B cell (primary cell): Measurements from ENCODE around the gene PPP1R11. TPM values are rescaled to one million over a fixed set of nuclear protein-coding genes. Genes with fewer than 3 reads are reported as not detected.

Source experiments
- ATAC-seq: fragments of 200-7000 bp; cut with Tn5 transposase; one replicate; pipeline ENCODE4 v1.10.0; 2021; ENCODE audit warnings: low read depth, mild to moderate bottlenecking, moderate number of reproducible peaks, moderate library complexity
- CTCF ChIA-PET: fragments of 350-600 bp; sonication (Branson Sonifier 250); formaldehyde crosslinking; loops from one replicate; lab custom pipeline; 2021; ENCODE audit warnings: antibody characterized with exemption, inconsistent platforms; lab: Charles Lee
- POLR2A ChIA-PET: fragments of 350-600 bp; sonication (Branson Sonifier 250); formaldehyde crosslinking; loops from one replicate; lab custom pipeline; 2021; ENCODE audit warnings: antibody characterized with exemption; lab: Charles Lee
- DNase-seq: peaks from one replicate; pipeline ENCODE4 v3.0.0; 2013
- H2AFZ ChIP-seq: 2 replicates; pipeline ENCODE4 v1.6.1; 2012; ENCODE audit warnings: mild to moderate bottlenecking, low read depth, low read length; ENCODE audit not compliant: insufficient read depth, poor library complexity, severe bottlenecking
- H3K27ac ChIP-seq, 2 donors: 1 replicate in 1 of 2; 2 replicates in 1 of 2; pipeline ENCODE4 v1.5.1; 2012 to 2013; ENCODE audit warnings: low read length in 2 of 2, mild to moderate bottlenecking in 2 of 2, moderate library complexity in 1 of 2
- H3K27me3 ChIP-seq, 4 experiments: fragments of 200-600 bp in 1 of 4; sonication (generic) in 1 of 4; replicated peaks in 1 of 4; 1 replicate in 2 of 4; 2 replicates in 2 of 4; pipeline versions ENCODE4 v1.6.1 to v1.7.0; 2013 to 2016; ENCODE audit warnings: low read length in 3 of 4, mild to moderate bottlenecking in 2 of 4, mixed read lengths in 1 of 4, moderate library complexity in 1 of 4; ENCODE audit not compliant: insufficient read depth in 4 of 4, control insufficient read depth in 3 of 4; ENCODE audit errors: control extremely low read depth in 1 of 4
- H3K36me3 ChIP-seq, 2 experiments: replicated peaks in 1 of 2; 1 replicate in 1 of 2; 2 replicates in 1 of 2; pipeline versions ENCODE4 v1.6.1 to v1.7.1; 2013; ENCODE audit warnings: low read length in 1 of 2; ENCODE audit not compliant: insufficient read depth in 2 of 2, control insufficient read depth in 1 of 2; ENCODE audit errors: control extremely low read depth in 1 of 2, extremely low read depth in 1 of 2
- H3K4me1 ChIP-seq, 2 donors: fragments of 200-600 bp in 1 of 2; sonication (generic) in 1 of 2; 1 replicate in 1 of 2; 2 replicates in 1 of 2; pipeline versions ENCODE4 v1.5.1 to v1.6.1; 2013 to 2017; ENCODE audit warnings: low read length in 2 of 2; ENCODE audit not compliant: control insufficient read depth in 2 of 2, insufficient read depth in 2 of 2
- H3K4me2 ChIP-seq: replicated peaks from 2 replicates; pipeline ENCODE3; 2012; ENCODE audit warnings: mild to moderate bottlenecking, low read depth, low read length; ENCODE audit not compliant: poor library complexity, severe bottlenecking
- H3K4me3 ChIP-seq, 5 experiments: fragments of 200-600 bp in 1 of 5; sonication (generic) in 1 of 5; 1 replicate in 3 of 5; 2 replicates in 2 of 5; pipeline versions ENCODE4 v1.5.1 to v1.7.0; 2011 to 2016; ENCODE audit warnings: low read length in 4 of 5, mild to moderate bottlenecking in 4 of 5, low read depth in 2 of 5, control low read depth in 1 of 5, moderate library complexity in 1 of 5; ENCODE audit not compliant: insufficient read depth in 1 of 5; ENCODE audit errors: control extremely low read depth in 1 of 5, extremely low read depth in 1 of 5
- H3K79me2 ChIP-seq: fragments of 200-600 bp; sonication (generic); one replicate; pipeline ENCODE4 v1.6.0; 2016; ENCODE audit warnings: low read length; ENCODE audit not compliant: control insufficient read depth, insufficient read depth
- H3K9ac ChIP-seq: fragments of 200-600 bp; sonication (generic); 2 replicates; pipeline ENCODE4 v1.6.1; 2017; ENCODE audit warnings: mild to moderate bottlenecking, low read length, moderate library complexity
- H3K9me3 ChIP-seq, 3 donors: one replicate each; pipeline versions ENCODE4 v1.6.1 to v1.7.1; 2013; ENCODE audit warnings: low read length in 2 of 3; ENCODE audit not compliant: control insufficient read depth in 2 of 3, insufficient read depth in 1 of 3; ENCODE audit errors: control extremely low read depth in 1 of 3
- H4K20me1 ChIP-seq: 2 replicates; pipeline ENCODE4 v1.6.0; 2012; ENCODE audit warnings: mild to moderate bottlenecking, low read length; ENCODE audit not compliant: insufficient read depth, control insufficient read depth, poor library complexity, severe bottlenecking
- H3K27ac Mint-ChIP-seq: one replicate; pipeline ENCODE4 v1.8.0; 2021; ENCODE audit warnings: mixed read lengths
- H3K27me3 Mint-ChIP-seq: one replicate; pipeline ENCODE4 v1.8.0; 2021; ENCODE audit warnings: mixed read lengths
- H3K4me1 Mint-ChIP-seq: one replicate; pipeline ENCODE4 v1.8.0; 2021; ENCODE audit warnings: mixed read lengths
- H3K4me3 Mint-ChIP-seq: one replicate; pipeline ENCODE4 v1.8.0; 2021; ENCODE audit warnings: mixed read lengths
- H3K9me3 Mint-ChIP-seq: one replicate; pipeline ENCODE4 v1.8.0; 2022; ENCODE audit warnings: mixed read lengths; ENCODE audit not compliant: insufficient read depth
- EZH2 ChIP-seq: IDR thresholded peaks from 2 replicates; pipeline ENCODE4 v1.6.1; 2012; ENCODE audit warnings: borderline replicate concordance, low read depth, mild to moderate bottlenecking, moderate library complexity, low read length; ENCODE audit not compliant: insufficient read depth, poor library complexity, severe bottlenecking
- WGBS: methylation state at CpG from one replicate; pipeline ENCODE4 v1.1.5; 2013; ENCODE audit warnings: missing lambda C conversion rate; ENCODE audit not compliant: insufficient coverage; 5-methylcytosine and 5-hydroxymethylcytosine counted together
- intact Hi-C: fragments of 100-400 bp; cut with micrococcal nuclease; formaldehyde crosslinking; loops from one replicate; pipeline ENCODE4 v1.10.0; 2022
- polyA plus RNA-seq: library from polyadenylated mRNA; depleted of rRNA; stranded (reverse); fragments of >200 nt; gene quantifications from 2 replicates; pipeline ENCODE4 v1.2.3, GENCODE V29; 2012
- total RNA-seq, 2 donors: library from RNA; stranded (reverse); fragments of 120-200 nt in 1 of 2; gene quantifications; 1 replicate in 1 of 2; 2 replicates in 1 of 2; pipeline versions ENCODE4 v1.2.3 to v1.2.4, GENCODE V29; 2013 to 2022
- TF ChIP-seq, protein P1 (sequence below): fragments of 200-600 bp; IDR thresholded peaks from one replicate; pipeline ENCODE4 v1.8.0; 2022; ENCODE audit warnings: antibody characterized with exemption, mild to moderate bottlenecking

Gene PPP1R11
- total and polyA plus RNA-seq, 2 donors (not counting 1 experiment from before 2014, with no cell fraction given), result 44.8 to 47.8 TPM

DNA sequence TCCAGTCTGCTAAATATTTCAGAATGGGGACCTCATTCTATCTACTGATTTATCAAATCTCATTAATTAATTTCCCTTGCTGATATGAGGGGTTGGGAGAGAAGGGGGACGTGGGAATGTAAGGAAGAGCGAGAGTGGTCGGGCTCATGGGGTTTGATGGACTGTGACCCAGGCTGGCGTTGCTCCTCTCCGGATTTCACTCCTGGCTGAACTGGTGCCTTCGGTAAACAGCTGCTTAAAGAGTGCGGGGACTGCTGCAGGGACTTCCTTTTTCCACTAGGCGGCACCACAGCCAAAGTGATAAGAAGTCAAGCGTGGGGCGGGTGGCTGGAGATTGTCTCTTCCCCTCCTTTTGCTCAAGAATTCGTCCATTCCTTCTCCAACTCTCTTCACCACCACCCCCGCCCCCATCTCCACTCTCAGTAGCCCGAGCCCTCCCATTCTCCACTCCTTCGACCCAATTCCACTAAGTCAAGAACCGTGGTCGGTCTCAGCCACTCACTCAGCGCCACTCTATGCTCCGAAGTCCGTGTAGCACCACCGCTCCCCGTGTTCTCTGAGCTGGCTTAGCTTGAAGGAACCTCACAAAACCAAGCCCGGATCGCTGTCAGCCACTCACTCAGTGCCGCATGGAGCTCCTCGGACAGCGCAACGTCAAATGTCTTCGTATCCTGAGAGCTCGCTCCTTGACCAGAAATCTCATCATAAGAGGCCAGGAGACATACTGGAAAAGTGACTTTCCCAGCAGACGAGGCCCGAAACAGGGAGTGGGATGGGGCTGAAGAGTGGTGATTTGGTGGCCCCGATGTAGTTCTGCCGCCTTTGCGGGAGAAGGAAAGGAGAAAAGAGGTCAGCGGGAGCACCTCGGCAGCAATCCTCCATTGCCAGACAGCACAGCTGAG, 36.2 kb downstream of the PPP1R11 start:
- H3K27me3 Mint-ChIP-seq, result peaks cover 52% of the 10 kb centered on the region

More for the DNA sequence above, 36.2 kb downstream of the PPP1R11 start:
- H3K9me3 ChIP-seq, result peaks cover 0 to 15% (median 0%) of the 10 kb centered on the region in 3 donors
- H4K20me1 ChIP-seq, result no peaks in the 10 kb centered on the region
- no peaks in the 10 kb centered on the region for H3K36me3 ChIP-seq
- intact Hi-C loops, result loop anchor here (1.0 to 10.0 kb wide), 8 partner anchors 28 to 294 kb away; partner anchors contain the start of genes PPP1R11, TRIM26 and TRIM39
- peak overlapping the region in 1 of 2 donors; percentile 22 for H3K27ac ChIP-seq
- Mint-ChIP-seq H3K4me1 (peaks cover 32% of the 10 kb centered on the region), H3K4me3 (peak overlapping the region; percentile 91), H3K9me3 (no peaks in the 10 kb centered on the region), H3K27ac (peak overlapping the region; percentile 59)
- H3K27me3 ChIP-seq, result peaks cover 3 to 65% (median 51%) of the 10 kb centered on the region in 4 experiments
- ATAC-seq, result peak; percentile 82
- peak overlapping the region; percentile 60 for H3K9ac ChIP-seq
- DNase-seq, result peak; percentile 92
- H3K4me1 ChIP-seq, result peaks cover 37 to 40% of the 10 kb centered on the region in 2 donors
- peak overlapping the region; percentile 82 for H3K4me2 ChIP-seq
- peak overlapping the region; percentile 82 for H2AFZ ChIP-seq
- WGBS, result 5% methylated on average over 29 of the region's 36 CpGs
- ChIA-PET POLR2A (interaction anchor here (0.8 to 2.1 kb wide), 4 partner anchors 27 to 138 kb away, joined by 3 to 10 read pairs (median 5); partner anchors contain the start of gene POLR1H), CTCF (interaction anchor here (0.7 to 4.0 kb wide), 23 partner anchors 9 to 449 kb away, joined by 3 to 194 read pairs (median 5); partner anchors contain the start of genes POLR1H, PPP1R11, TRIM26 and TRIM39)
- H3K79me2 ChIP-seq, result no peaks in the 10 kb centered on the region
- peak overlapping the region in 4 of 5 experiments; percentile 44 to 64 (median 54) for H3K4me3 ChIP-seq
- no peak for TF ChIP-seq EZH2
- TF ChIP-seq, protein P1, sequence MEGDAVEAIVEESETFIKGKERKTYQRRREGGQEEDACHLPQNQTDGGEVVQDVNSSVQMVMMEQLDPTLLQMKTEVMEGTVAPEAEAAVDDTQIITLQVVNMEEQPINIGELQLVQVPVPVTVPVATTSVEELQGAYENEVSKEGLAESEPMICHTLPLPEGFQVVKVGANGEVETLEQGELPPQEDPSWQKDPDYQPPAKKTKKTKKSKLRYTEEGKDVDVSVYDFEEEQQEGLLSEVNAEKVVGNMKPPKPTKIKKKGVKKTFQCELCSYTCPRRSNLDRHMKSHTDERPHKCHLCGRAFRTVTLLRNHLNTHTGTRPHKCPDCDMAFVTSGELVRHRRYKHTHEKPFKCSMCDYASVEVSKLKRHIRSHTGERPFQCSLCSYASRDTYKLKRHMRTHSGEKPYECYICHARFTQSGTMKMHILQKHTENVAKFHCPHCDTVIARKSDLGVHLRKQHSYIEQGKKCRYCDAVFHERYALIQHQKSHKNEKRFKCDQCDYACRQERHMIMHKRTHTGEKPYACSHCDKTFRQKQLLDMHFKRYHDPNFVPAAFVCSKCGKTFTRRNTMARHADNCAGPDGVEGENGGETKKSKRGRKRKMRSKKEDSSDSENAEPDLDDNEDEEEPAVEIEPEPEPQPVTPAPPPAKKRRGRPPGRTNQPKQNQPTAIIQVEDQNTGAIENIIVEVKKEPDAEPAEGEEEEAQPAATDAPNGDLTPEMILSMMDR, result peak; percentile 92
